ENCODE measurements around the gene TMEM242.
"Not testable (repeated sequence)": the region's sequence is repeated elsewhere in the genome, so short reads cannot be mapped to it uniquely, and the experiment has no call there.

The TMEM242 gene

DNA sequence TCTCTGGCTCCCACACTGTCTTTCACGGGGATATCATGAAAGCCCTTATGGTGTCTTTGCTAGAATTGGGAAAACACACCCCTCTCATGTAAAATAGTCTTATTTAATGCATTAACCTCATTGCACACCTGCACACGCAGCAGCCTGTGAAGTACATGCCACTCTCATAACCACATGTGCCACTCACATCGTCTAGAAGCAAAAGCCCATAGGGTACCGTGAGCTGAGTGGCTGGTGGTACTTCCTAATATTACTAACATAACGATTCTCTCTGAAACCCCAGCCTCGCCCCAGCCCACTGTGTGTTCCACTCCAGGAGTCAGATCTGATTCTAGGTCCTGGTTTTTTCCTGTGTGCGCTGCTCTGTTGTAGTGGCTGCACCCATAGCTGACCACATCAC, 9.5 kb upstream of the TMEM242 start:
- Mint-ChIP-seq H3K27ac (no peak overlapping the region), H3K4me1 (no peaks in the 10 kb centered on the region), H3K27me3 (peaks cover 22% of the 10 kb centered on the region), H3K4me3 (no peak overlapping the region), H3K9me3 (no peaks in the 10 kb centered on the region), H3K36me3 (no peaks in the 10 kb centered on the region)

DNA sequence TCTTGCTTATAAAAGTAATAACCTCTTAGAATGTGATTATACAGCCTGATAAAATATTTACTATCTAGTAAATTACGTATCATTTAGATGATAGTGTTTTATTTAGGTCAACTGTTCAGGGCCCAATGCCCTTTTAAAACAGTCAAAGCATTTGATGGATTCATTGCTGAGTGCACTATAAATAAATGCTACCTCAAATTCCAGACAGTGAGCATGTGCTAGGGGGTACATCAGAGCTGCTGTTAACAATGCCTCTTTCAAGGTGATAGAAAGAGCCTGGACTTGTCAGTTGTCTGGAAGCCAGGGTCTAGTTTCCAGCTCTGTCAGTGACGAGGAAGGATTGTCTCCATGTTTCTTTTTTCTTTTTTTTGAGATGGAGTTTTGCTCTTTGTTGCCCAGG, 7.5 kb upstream of the TMEM242 start:
- Mint-ChIP-seq H3K4me1 (no peaks in the 10 kb centered on the region), H3K4me3 (no peak overlapping the region), H3K27ac (no peak overlapping the region), H3K36me3 (no peaks in the 10 kb centered on the region), H3K27me3 (peaks cover 17% of the 10 kb centered on the region), H3K9me3 (no peaks in the 10 kb centered on the region)

DNA sequence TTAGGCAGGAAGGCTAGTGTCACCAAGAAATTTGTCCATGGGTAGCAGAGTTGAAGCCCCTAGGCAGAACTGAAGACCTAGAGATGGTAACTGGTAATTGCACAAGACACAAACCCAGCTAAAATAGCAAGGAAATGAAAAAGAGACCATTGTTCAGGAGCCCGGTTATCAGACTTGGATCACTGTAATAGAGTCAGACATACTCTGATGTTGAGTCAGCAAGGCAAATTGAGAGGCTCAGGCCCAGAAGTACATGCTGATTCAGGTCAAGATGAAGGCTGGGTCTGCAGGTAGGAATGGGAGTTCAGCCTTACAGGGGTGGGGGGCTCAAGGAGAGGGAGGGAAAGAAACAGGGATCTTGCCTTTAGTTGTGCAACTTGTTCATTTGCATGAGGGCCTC, 6.5 kb upstream of the TMEM242 start:
- no peaks in the 10 kb centered on the region for H3K36me3 Mint-ChIP-seq
- H3K4me3 Mint-ChIP-seq: no peak overlapping the region
- H3K27me3 Mint-ChIP-seq: peaks cover 13% of the 10 kb centered on the region
- H3K4me1 Mint-ChIP-seq: no peaks in the 10 kb centered on the region
- H3K9me3 Mint-ChIP-seq: no peaks in the 10 kb centered on the region
- H3K27ac Mint-ChIP-seq: no peak overlapping the region

DNA sequence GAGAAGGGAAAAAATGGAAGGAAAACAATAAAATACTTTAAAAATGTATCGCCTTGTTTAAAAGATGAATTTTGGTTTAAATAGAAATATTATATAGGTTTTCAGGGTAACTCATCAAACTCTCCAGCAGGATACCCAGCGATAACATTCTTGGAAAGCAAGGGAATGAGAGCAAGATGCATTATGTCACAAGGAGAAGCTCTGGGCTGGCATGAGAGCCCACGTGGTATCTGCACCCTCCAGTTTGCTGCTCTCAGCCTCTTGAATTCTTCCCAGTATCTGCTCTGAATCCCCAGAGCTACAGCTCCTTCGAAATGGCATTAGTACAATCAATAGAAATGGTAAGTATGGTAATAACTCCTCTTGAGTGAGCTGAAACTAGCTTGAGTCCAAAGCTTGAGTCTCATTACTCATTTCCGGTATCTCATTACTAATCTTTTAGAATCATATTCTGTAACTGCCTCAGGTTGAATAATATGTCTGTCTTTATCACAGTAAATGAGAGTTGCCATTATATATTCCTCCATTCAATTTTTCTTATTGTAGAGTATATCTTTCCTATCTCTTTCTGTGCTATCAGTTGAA, 4.9 kb upstream of the TMEM242 start:
- Mint-ChIP-seq H3K27me3 (peaks cover 12% of the 10 kb centered on the region), H3K4me3 (no peak overlapping the region), H3K4me1 (peaks cover 5% of the 10 kb centered on the region), H3K27ac (no peak overlapping the region), H3K9me3 (no peaks in the 10 kb centered on the region), H3K36me3 (no peaks in the 10 kb centered on the region)

DNA sequence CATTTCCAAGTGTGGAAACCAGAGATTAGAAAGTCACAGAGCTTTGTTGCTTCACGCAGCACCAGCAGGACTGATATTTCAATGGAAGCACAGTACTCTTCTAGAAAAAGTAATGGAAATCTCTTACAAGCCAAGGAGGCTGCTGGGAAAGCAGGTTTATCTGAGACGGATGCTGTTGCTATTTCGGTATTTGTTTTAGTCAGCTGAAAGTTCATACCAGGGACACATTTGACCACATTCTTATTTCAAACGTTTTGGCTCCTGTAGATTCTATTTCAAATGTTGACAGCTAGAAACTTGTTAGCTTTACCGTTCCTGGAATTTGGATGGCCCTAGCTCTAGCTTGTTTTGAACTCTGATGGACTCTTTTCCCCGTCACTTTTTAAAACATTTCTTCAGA, 3.7 kb upstream of the TMEM242 start:
- Mint-ChIP-seq H3K27me3 (peaks cover 8% of the 10 kb centered on the region), H3K36me3 (no peaks in the 10 kb centered on the region), H3K27ac (no peak overlapping the region), H3K4me1 (peaks cover 15% of the 10 kb centered on the region), H3K9me3 (no peaks in the 10 kb centered on the region), H3K4me3 (no peak overlapping the region)

DNA sequence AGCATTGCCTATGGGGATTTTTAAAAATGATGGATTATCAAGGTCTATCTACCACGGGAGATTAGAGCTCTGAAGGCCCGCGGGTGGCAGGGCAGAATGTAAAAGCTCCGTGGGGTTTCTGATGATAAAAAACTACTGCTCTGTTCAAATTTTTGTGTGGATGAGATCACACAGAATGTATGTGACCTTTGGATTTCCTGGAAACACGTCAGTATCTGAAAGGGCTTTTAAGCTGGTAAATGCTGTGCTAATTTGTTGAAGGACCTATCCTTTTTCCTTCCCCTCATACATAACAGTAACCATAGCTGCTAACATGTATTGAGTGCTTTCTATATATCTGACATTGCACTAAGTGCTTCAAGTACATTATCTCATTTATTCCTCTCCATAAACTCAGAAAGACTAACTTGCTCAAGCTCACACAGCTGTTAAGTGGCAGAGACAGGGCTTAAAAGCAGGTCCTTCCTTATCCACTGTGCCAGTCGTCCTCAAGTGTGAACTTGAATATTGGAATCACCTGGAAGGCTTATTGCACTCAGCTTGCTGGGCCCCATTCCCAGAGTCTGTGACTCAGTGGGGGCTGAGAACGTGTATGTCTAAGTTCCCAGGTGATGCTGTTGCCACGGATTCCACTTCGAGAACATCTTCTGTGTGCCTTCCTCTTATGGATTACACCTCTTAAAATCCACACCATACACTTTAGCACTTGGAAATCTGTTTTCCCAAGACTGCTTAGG, 1.9 kb upstream of the TMEM242 start:
- no peaks in the 10 kb centered on the region for H3K36me3 Mint-ChIP-seq
- H3K4me3 Mint-ChIP-seq: peak overlapping the region; percentile 45
- peaks cover 22% of the 10 kb centered on the region for H3K4me1 Mint-ChIP-seq
- H3K27me3 Mint-ChIP-seq: peaks cover 8% of the 10 kb centered on the region
- no peaks in the 10 kb centered on the region for H3K9me3 Mint-ChIP-seq
- H3K27ac Mint-ChIP-seq: no peak overlapping the region

DNA sequence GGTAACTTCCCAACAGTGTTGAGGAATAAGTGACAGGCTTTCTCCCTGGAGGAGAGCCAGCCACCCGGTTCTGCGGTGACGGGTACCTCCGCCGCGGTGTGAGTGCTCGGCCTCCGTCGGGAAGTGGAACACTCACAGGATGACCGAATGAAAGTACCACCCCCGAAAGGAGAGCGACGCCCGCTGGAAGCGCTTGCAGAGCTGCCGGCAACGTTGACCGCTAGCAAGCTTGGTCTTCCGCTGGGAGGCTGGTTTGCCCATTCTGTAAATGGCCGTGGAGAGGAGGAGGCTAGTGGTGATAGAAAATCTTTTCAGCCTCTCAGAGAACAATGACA, 614 bp upstream of the TMEM242 start:
- H3K27ac Mint-ChIP-seq: peak overlapping the region; percentile 92
- H3K4me3 Mint-ChIP-seq: peak overlapping the region; percentile 97
- H3K4me1 Mint-ChIP-seq: peaks cover 22% of the 10 kb centered on the region
- H3K9me3 Mint-ChIP-seq: no peaks in the 10 kb centered on the region
- no peaks in the 10 kb centered on the region for H3K36me3 Mint-ChIP-seq
- peaks cover 8% of the 10 kb centered on the region for H3K27me3 Mint-ChIP-seq

DNA sequence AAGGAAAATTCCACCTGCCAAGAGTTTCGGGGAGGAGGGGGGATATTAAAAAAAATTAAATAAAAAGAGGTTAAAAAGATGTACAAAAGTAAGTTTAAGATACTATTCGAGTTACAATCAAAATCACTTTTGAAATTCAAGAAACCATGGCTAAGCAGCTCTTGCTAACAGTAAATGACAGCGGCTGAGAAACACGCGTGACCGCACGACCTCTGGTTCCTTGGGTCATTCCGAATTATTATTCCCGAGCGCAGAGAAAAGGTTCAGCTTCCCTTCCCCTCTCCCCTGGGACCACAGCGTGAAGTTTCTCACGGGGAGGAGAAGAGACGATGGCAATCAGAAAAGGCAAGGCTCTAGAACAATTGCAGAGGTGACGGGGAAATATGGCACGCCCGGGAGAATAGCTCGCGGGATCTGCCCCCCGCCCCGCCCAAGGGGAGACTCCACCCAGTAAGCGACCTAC, 496 bp downstream of the TMEM242 start:
- H3K9me3 Mint-ChIP-seq: no peaks in the 10 kb centered on the region
- H3K27me3 Mint-ChIP-seq: peaks cover 3% of the 10 kb centered on the region
- H3K36me3 Mint-ChIP-seq: peaks cover 4% of the 10 kb centered on the region
- H3K27ac Mint-ChIP-seq: peak overlapping the region; percentile 92
- H3K4me3 Mint-ChIP-seq: peak overlapping the region; percentile 97
- H3K4me1 Mint-ChIP-seq: peaks cover 22% of the 10 kb centered on the region

DNA sequence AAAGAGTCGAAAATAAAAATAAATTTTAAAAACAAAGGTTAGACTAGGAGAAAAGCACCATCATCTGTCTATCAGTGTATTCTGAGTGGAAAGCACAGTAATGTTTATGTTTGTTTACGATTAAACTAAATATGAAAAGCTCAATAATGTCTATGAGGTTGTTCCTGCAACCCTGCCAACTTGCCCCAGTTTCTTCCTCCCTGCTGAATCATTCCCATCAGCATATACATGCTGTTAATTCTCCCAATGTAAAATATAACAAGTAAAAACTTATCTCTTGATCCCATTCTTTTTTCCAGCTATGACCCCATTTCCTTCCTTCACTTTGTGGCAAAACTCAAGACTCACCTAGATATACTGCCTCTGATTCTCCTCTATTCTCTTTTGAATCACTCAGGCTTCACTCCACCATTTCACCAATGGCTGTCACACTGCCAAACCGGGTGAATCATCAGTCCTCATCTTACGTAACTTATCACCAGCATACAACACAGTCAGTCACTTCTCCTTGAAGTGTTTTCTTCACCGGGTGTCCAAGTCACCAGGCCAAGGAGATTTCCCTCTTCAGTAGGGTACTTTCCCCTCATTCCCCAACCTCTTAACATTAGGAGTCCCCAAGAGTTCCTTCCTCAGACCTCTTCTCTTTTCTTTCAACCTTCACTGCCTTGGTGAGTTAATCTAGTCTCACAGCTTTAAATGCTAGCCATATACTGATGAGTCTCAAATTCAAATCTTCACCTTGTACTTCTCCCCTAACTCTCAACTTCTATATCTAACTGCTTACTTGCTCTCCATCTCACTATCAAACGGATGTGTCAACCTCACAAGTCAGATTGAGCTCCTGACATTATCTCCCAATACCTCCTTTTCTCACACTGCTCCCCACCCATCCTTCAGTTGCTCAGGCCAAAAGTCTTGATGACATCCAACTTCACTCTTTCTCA, 6.2 kb downstream of the TMEM242 start:
- no peak overlapping the region for H3K4me3 Mint-ChIP-seq
- no peaks in the 10 kb centered on the region for H3K27me3 Mint-ChIP-seq
- H3K4me1 Mint-ChIP-seq: peaks cover 17% of the 10 kb centered on the region
- H3K9me3 Mint-ChIP-seq: no peaks in the 10 kb centered on the region
- peaks cover 11% of the 10 kb centered on the region for H3K36me3 Mint-ChIP-seq
- H3K27ac Mint-ChIP-seq: peak overlapping the region; percentile 52

DNA sequence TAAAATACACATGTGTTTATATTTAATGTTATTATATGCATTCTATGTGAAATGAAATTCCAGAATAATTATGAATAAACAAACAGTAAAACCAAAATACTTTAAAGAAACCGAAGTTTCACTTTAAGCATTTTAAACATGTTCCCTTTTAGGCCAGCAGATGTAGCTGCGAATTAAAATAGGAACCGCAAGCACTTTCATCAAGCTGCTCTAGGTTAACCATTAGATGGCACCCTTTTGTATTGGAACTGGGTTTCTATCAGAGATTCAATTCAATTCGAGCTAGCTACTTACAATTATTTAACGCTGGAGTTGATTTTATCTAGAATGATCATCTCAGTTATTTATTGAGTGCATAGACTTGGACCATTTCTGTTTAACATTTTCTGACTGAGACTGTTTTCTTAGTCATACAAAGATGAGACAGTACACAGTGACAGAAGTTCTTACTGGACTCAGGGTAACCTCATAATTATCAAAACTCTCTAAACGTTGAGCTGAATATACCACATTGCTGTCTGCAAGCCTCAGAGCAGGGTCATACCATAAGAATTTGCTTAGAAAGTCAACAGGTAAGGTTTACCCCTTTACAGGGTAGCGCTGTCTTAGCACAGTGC, 8.5 kb downstream of the TMEM242 start:
- no peaks in the 10 kb centered on the region for H3K9me3 Mint-ChIP-seq
- H3K4me1 Mint-ChIP-seq: peaks cover 10% of the 10 kb centered on the region
- peaks cover 11% of the 10 kb centered on the region for H3K36me3 Mint-ChIP-seq
- no peaks in the 10 kb centered on the region for H3K27me3 Mint-ChIP-seq
- H3K4me3 Mint-ChIP-seq: no peak overlapping the region
- H3K27ac Mint-ChIP-seq: peak overlapping the region; percentile 8

DNA sequence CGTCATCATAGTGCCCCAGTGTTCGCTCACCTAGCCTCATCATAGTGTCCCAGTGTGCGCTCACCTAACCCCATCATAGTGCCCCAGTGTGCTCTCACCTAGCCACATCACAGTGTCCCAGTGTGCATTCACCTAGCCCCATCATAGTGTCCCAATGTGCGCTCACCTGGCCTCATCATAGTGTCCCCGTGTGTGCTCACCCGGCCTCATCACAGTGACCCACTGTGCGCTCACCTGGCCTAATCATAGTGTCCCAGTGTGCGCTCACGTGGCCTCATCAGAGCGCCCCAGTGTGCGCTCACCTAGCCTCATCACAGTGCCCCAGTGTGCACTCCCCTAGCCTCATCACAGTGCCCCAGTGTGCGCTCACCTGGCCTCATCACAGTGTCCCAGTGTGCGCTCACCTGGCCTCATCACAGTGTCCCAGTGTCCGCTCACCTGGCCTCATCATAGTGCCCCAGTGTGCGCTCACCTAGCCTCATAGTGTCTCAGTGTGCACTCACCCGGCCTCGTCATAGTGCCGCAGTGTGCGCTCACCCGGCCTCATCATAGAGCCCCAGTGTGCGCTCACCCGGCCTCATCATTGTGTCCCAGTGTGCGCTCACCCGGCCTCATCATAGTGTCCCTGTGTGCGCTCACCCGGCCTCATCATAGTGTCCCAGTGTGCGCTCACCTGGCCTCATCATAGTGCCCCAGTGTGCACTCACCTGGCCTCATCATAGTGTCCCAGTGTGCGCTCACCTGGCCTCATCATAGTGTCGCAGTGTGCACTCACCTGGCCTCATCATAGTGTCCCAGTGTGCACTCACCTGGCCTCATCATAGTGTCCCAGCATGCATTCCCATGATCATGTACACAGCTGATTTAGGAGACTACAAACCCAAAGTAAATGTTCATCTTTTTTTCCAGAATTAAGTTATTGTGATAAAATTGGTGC, 9.5 kb downstream of the TMEM242 start:
- no peak overlapping the region for H3K27ac Mint-ChIP-seq
- H3K36me3 Mint-ChIP-seq: peaks cover 11% of the 10 kb centered on the region
- no peaks in the 10 kb centered on the region for H3K27me3 Mint-ChIP-seq
- H3K9me3 Mint-ChIP-seq: no peaks in the 10 kb centered on the region
- H3K4me3 Mint-ChIP-seq: no peak overlapping the region
- peaks cover 10% of the 10 kb centered on the region for H3K4me1 Mint-ChIP-seq

DNA sequence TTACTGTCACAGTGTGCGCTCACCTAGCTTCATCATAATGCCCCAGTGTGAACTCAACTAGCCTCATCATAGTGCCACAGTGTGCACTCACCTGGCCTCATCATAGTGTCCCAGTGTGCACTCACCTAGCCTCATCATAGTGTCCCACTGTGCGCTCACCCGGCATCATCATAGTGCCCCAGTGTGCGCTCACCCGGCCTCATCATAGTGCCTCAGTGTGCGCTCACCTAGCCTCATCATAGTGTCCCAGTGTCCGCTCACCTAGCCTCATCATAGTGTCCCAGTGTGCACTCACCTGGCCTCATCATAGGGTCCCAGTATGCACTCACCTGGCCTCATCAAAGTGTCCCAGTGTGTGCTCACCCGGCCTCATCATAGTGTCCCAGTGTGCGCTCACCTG, 10.6 kb downstream of the TMEM242 start:
- peaks cover 9% of the 10 kb centered on the region for H3K4me1 Mint-ChIP-seq
- H3K27ac Mint-ChIP-seq: no peak overlapping the region
- no peak overlapping the region for H3K4me3 Mint-ChIP-seq
- no peaks in the 10 kb centered on the region for H3K27me3 Mint-ChIP-seq
- H3K9me3 Mint-ChIP-seq: no peaks in the 10 kb centered on the region
- H3K36me3 Mint-ChIP-seq: peaks cover 7% of the 10 kb centered on the region

DNA sequence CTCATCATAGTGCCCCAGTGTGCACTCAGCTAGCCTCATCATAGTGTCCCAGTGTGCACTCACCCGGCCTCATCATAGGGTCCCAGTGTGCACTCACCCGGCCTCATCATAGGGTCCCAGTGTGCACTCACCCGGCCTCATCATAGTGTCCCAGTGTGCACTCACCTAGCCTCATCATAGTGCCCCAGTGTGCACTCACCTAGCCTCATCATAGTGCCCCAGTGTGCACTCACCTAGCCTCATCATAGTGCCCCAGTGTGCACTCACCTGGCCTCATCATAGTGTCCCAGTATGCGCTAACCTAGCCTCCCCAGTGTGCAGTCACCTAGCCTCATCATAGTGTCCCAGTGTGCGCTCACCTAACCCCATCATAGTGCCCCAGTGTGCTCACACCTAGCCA, 12.6 kb downstream of the TMEM242 start:
- H3K27ac Mint-ChIP-seq, H3K36me3 Mint-ChIP-seq, H3K27me3 Mint-ChIP-seq, H3K4me3 Mint-ChIP-seq, H3K9me3 Mint-ChIP-seq, H3K4me1 Mint-ChIP-seq: not testable (repeated sequence)

DNA sequence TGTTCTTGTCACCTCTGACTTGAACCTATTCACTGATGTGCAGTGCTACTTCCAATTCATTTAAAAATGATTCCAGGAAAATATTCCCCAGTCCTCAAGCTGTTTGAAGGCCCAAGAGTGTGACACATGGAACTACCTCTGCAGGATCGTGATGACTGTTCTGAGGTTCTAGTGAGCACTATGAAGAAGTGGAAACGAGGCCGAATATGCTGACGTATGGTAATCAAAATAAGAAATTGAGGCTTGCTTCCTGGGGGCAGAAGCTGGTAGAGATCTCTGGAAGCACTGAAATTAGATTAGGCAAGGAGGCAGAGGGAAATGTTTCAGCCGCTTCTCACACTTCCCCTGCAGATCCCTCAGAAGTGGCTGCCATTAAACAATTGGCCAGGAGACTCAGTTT, 15.7 kb downstream of the TMEM242 start:
- H3K27me3 Mint-ChIP-seq: no peaks in the 10 kb centered on the region
- H3K9me3 Mint-ChIP-seq: no peaks in the 10 kb centered on the region
- no peak overlapping the region for H3K27ac Mint-ChIP-seq
- H3K4me3 Mint-ChIP-seq: no peak overlapping the region
- H3K4me1 Mint-ChIP-seq: peaks cover 7% of the 10 kb centered on the region
- H3K36me3 Mint-ChIP-seq: peaks cover 3% of the 10 kb centered on the region

Measured in activated naive CD4-positive, alpha-beta T cell treated with anti-CD3 and anti-CD28 coated beads, Interleukin-2, amount 50 U/mL, for 24 hours (primary cell).